GM18502 (cell line): ENCODE results near the gene ZBTB39.
"Not testable (repeated sequence)": the region's sequence is repeated elsewhere in the genome, so short reads cannot be mapped to it uniquely, and the experiment has no call there.

Experiments
- ATAC-seq: cut with Tn5 transposase; IDR thresholded peaks from one replicate; pipeline ENCODE4 v1.9.1; 2021; ENCODE audit warnings: mild to moderate bottlenecking; ENCODE audit not compliant: unreplicated experiment, poor library complexity

Gene ZBTB39

DNA sequence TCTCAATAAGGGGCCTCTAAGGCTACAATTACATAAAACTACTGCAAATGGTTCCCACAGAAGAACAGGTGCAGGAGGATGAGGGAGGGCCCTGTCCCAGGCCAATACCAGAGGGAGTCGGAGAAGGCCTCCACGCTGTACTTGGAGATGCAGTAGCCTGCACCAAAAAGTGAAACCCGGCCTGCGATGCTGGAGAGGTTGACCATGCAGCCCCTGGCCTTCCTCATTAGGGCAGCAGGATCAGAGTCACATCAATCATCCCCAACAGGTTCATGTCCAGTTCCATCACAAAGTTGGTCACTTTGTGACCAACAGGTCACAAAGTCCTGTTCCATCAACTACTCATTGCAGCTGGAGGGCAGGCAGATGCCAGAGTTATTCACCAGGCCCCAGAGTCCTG is 23.0 kb downstream of the ZBTB39 start:
- ATAC-seq, result no peak

DNA sequence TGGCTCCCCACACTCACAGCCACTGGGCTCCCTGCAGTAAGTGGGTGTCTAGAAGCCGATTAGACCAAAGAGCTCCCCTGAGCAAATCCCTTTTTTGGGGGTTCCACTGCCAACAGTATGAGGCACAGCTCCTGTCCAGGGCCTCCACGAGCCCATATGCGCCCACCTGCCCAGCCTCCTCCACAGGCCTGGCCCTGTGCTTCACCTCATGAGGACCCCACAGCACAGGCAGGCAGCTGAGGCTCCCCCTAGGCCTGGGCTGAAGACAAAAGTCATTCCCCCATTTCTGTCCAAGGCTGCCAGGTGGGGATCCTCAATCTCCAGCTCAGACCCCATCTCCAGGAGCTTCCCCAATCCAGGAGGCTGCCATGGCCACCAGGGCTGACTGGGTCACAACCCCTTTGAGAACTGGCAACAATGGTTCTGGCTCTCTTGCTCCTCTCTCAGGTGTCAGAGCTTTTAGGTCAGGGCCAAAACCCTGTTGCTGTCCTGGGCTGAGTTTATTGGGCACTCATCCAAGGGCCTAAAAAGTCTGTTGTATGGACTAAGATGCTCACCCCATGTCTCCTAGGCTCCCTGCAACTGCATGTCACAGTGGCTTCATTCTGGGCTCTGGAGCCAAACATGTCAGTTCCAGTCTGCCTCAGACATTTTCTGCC is 23.6 kb downstream of the ZBTB39 start:
- ATAC-seq, result not testable (repeated sequence)

DNA sequence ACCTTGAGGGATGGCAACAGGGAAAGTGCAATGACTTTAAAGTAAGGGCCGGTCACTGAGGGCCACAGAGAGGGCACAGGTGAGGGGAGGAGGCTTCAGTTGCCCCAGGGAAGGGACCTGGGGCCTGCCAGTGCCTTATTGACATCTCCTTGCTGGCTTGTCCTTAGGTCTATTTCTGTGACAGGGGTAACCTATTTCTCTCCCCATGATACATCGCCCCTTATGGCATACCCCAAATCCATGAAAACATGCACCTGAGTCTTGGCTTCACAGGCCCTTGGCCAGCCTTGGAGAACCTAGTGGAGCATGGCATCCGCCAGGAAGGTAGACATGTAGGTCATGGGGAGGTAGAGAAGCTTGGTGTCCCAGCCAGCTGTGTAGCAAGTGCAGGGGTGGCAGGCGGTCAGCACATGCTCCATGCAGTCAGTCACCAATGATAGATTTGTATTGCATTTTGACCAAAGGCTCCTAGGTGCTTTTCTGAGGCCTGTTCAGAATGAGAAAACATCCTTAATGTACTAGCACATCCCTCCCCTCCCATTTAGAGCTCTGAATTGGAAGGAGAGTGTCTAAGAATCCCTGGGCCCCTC is 25.3 kb downstream of the ZBTB39 start:
- ATAC-seq, result no peak

- no peak for ATAC-seq
Measured at GRCh38 chr12:56980268-56980667, 26.1 kb downstream of the ZBTB39 start.

- ATAC-seq, result no peak
Measured at GRCh38 chr12:56979628-56980027, 26.7 kb downstream of the ZBTB39 start.

GRCh38 chr12:56978397-56979138 is 27.8 kb downstream of the ZBTB39 start:
- no peak for ATAC-seq

GRCh38 chr12:56977361-56977760 is 29.0 kb downstream of the ZBTB39 start:
- ATAC-seq, result not testable (repeated sequence)

- ATAC-seq, result not testable (repeated sequence)
Measured at GRCh38 chr12:56974224-56974623, 32.1 kb downstream of the ZBTB39 start.

DNA sequence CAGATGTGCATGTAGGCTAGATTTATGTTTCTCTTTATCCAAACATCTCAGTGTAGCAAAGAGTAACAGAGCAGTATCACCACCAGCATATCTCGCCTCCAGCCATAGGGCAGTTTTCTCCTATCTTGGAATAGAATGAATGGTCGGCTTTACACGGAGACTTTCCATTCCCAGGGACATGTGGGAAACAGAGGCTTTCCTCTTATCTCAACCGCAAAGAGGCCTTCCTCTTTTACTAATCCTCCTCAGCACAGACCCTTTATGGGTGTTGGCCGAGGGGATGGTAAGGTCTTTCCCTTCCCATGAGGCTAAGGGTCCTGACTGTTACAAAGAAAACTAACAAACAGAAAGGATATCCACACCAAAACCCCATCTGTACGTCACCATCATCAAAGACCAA is 37.4 kb downstream of the ZBTB39 start:
- not testable (repeated sequence) for ATAC-seq

DNA sequence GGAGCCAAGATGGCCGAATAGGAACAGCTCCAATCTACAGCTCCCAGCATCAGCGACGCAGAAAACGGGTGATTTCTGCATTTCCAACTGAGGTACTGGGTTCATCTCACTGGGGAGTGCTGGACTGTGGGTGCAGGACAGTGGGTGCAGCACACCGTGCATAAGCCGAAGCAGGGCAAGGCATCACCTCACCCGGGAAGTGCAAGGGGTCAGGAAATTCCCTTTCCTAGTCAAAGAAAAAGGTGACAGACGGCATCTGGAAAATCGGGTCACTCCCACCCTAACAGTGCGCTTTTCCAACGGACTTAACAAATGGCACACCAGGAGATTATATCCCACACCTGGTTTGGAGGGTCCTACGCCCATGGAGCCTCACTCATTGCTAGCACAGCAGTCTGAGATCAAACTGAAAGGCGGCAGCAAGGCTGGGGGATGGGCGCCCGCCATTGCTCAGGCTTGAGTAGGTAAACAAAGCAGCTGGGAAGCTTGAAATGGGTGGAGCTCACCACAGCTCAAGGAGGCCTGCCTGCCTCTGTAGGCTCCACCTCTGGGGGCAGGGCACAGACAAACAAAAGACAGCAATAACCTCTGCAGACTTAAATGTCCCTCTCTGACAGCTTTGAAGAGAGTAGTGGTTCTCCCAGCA is 40.2 kb downstream of the ZBTB39 start:
- not testable (repeated sequence) for ATAC-seq

GRCh38 chr12:56965124-56965523 is 41.2 kb downstream of the ZBTB39 start:
- ATAC-seq, result not testable (repeated sequence)

- ATAC-seq, result not testable (repeated sequence)
Measured at GRCh38 chr12:56963557-56963956, 42.8 kb downstream of the ZBTB39 start.

DNA sequence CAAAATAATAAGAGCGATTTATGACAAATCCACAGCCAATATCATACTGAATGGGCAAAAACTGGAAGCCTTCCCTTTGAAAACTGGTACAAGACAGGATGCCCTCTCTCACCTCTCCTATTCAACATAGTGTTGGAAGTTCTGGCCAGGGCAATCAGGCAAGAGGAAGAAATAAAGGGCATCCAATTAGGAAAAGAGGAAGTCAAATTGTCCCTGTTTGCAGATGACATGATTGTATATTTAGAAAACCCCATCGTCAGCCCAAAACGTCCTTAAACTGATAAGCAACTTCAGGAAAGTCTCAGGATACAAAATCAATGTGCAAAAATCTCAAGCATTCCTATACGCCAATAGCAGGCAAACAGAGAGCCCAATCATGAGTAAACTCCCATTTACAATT is 44.1 kb downstream of the ZBTB39 start:
- ATAC-seq, result not testable (repeated sequence)

DNA sequence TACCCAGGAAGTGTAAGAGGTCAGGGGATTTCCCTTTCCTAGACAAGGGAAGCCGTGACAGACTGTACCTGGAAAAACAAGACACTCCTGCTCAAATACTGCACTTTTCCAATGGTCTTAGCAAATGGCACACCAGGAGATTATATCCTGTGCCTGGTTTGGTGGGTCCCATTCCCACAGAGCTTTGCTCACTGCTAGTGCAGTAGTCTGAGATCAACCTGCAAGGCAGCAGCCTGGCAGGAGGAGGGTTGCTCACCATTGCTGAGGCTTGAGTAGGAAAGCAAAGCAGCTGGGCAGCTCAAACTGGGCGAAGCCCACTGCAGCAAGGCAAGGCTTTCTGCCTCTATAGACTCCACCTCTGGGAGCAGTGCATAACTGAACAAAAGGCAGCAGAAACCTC is 47.9 kb downstream of the ZBTB39 start:
- no peak for ATAC-seq

DNA sequence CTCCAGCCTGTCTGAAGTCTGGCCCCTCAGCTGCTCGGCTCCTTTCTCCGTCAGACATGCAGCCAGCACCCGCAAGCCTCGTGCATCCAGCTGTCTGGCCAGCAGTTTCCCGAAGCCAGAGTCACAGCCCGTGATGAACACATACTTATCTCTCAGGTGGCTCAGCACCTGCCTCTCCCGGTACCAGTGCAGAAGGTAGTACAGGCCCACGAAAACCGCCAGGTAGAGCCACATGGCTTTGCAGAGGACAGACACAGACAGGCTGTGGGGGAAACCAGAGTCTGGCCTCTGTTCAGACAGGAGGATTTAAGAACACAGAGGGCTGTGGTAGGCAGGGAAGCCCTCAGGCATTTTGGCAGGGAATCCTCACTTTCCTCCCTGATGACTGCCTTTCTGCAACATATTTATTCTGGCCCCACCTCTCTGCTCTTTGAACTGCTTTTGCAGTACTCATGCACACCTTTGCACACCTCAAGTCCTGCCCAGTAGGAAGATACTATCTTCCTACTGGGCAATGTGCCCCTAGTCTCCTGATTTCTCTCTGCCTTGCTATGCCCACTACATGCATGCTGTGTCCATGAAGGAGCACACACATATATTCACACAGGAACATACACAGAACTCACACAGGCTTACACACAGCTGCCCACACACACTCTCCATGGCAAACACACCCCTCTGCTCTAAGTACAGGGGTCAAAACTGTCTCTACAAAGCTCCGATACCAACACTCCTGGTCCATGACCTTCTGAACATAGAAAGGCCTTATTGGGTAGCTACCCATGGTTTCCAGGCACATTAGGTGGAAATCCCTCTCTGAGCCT is 48.9 kb downstream of the ZBTB39 start, which contains the start of gene RDH16:
TSS of gene RDH16 (minus strand) at position 380 of the 824 bp plus-strand sequence. CDS start at position 234, 146 bp downstream.
- no peak for ATAC-seq

GRCh38 chr12:56955631-56956256 is 50.6 kb downstream of the ZBTB39 start:
- ATAC-seq, result no peak

DNA sequence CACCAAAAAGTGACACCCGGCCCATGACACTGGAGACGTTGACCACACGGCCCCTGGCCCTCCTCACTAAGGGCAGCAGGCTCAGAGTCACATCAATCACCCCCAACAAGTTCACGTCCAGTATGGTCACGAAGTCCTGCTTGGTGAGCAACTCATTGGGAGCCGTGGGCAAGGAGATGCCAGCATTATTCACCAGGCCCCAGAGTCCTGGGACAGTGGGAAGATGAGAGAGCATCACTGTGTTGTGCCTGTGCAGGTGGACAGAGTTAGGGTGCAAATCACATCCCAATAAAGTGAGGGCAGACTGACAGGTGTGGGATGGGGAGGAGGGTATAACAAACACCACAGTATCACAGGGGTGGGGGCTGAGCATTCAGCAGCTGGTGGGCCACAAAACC is 51.4 kb downstream of the ZBTB39 start:
- no peak for ATAC-seq

DNA sequence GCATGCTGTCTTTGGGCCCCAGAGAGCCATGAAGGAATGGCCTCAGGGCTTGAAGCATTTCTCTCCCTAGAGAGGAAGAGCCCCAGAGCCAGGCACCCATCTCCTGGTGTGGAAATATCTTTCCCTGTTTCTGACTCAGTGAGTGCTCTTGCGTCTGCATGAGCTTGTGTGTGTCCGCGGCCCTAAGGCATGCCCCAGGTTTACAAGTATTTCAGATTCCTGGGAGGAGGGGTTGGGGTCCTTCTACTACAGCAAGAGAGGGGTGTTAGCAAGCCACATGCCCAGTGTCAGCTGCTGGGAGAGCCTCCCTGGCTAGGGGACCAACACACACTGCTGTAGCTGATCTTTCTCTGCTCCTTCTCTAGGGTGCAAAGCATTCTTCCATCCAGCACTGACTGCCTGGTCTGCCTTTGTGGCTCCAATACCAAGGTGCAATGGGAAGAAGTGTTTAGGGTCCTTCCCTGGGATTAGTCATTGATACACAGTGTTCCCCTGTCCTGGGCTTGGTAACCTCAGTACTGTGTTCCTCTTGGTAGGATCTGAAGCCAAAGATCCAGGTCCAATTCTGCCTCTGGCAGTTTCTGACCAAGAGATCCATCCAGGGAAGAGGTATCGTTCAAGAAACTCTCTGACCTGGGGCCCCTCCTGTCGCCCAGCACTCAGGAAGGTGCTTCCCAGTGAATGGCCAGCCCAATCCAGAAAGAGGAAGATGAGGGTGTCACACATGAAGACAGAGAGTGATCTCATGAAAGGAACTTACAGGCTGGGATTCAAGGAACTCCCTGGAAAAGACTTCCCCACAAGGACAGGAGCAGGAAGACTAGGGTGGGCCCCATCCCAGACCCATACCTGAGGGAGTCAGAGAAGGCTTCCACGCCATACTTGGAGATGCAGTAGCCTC is 52.0 kb downstream of the ZBTB39 start:
- no peak for ATAC-seq

DNA sequence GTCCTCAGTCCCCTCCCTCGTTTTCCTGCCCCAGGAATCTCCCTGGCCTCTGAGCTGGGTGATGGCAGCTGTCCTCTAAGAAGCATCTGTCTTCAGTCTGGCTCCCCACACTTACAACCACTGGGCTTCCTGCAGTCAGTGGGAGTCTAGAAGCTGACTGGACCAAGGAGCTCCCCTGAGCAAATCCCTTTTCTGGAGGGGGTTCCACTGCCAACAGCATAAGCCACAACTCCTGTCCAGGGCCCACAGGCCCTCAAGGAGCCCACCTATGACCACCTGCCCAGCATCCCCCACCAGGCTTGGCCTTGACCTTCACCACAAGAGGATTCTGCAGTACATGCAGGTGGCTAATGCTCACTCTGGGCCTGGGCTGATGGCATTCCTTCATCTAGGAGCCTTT is 53.0 kb downstream of the ZBTB39 start:
- ATAC-seq, result no peak
